Colon (tissue), 2 donors: ENCODE results near the gene PRICKLE1.

Source experiments
- FAIRE-seq: peaks from 2 replicates; lab custom pipeline; 2012; peaks lifted over from hg19 to GRCh38; lab: Jason Lieb, UNC
- donor health status: control.
- donor health status: control.

The PRICKLE1 gene

GRCh38 chr12:42490261-42490842 is 99.2 kb downstream of the PRICKLE1 start:
- no peak for FAIRE-seq

- FAIRE-seq, result no peak
Observed at GRCh38 chr12:42486407-42486806, 103.1 kb downstream of the PRICKLE1 start.

DNA sequence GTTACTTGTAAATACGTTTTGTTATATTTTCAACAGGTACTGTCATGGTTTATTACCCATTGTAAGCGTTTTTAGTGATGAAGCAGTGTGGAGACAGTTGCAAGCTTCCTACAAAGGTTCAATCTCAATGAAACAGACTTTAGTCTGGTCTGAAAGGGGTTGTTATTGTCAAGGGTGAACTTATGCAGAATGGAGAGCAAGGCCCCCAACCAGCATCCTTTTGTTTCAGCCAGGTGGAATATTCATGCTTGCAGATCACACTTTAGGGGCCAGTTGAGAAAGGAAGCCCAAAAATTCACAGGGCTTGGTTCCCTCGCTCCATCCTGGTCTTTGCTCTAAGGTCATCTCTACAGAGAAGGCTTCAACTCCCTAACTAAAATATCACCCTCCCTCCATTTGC is 103.7 kb downstream of the PRICKLE1 start:
- FAIRE-seq, result no peak

DNA sequence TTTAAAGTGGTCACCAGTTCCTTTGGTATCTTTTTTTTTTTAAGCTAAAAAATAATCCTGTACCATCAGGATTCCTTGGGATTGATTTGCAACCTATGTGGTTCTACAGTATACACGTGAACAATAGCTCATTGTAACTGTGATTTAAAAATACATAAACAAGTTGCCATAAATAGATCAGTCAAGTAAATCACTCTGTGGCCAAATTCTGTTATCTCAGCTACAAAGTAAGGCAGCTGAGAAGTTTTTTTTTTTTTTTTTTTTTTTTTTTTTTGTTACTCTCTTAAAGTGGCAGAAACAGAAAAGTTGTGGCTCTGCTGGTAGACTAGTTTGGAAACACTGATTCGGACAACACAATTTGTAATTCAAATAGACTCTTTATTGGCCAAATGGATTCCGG is 104.5 kb downstream of the PRICKLE1 start:
- FAIRE-seq, result no peak

GRCh38 chr12:42483521-42483790 is 106.1 kb downstream of the PRICKLE1 start:
- no peak for FAIRE-seq

- no peak for FAIRE-seq
Observed at GRCh38 chr12:42482748-42483520, 106.6 kb downstream of the PRICKLE1 start.

- FAIRE-seq, result no peak
Observed at GRCh38 chr12:42482041-42482747, 107.4 kb downstream of the PRICKLE1 start.

GRCh38 chr12:42481368-42481767 is 108.2 kb downstream of the PRICKLE1 start:
- FAIRE-seq, result no peak

GRCh38 chr12:42477941-42478340 is 111.6 kb downstream of the PRICKLE1 start:
- FAIRE-seq, result no peak

DNA sequence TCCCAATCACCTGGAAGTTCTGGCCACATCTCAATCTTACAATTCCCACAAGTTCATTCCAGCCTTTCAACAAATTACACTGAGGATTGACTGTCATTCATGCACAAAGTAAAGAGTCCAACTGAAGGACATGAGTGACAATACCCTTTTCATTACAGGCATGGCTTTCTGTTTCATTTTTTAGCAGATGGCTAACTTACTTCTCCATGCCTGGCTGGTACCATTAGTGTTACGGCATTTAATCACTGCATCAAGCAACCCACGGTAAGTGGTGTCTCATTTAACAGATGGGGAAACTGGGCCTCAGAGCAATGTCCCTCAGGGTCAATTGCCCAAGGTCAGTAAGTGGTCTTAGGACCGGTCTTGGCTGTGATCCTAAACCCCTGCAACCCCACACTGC is 114.4 kb downstream of the PRICKLE1 start:
- no peak for FAIRE-seq

DNA sequence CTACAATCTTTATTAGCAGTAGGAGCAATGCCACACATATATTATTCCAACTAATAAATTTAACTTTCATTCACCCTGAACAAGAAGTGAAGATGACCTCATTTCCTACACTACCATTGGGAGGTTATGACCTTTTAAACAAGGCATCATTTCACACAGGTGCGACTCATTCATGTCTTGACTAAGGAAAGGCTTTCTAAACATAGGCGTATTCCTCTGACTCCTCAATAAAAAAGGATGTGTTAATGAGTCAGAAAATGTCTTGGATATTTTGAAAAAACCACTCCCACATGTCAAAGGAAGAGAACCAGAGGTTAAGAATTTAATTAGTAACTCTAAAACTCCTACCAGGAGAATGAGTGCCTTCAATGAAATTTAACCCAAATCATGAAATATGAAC is 115.2 kb downstream of the PRICKLE1 start:
- no peak for FAIRE-seq

GRCh38 chr12:42473561-42473960 is 116.0 kb downstream of the PRICKLE1 start:
- no peak for FAIRE-seq

DNA sequence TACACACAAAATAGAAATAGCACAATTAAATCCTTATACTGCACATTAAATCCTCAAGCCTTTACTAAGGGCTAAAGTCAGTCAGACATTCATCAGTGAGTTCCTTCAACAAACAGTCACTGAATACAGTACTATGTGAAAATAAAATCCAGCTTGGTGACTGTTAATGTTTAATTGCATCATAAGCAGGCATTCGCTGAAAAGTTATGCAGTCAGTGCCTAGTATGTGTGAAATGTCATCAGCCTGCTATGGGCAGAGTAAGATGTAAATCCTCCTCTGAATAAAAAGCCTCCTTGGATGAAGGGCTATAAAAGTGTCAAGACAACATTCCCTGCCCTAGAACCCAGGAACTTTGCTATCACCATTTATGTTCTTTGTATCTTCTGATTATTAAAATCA is 116.4 kb downstream of the PRICKLE1 start:
- FAIRE-seq, result no peak

DNA sequence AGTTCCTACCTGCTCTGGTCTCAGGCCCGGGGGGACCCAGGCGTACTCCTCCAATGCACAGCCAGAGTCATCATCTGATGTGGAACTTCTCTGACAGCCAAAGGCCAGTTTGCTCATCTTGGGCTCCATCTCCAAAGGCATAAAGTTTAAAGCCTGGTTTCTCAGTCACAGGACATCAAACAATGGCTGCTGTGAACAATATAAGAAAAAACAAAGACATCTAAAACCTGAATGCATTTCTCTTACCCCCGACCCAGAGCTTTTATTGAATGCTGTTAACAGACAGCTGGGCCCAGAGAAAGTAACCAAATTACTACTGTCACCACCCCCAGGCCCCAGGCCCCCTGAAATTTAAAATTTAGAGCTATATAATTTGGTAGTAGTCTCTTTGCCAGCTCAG is 117.2 kb downstream of the PRICKLE1 start:
- FAIRE-seq, result no peak

DNA sequence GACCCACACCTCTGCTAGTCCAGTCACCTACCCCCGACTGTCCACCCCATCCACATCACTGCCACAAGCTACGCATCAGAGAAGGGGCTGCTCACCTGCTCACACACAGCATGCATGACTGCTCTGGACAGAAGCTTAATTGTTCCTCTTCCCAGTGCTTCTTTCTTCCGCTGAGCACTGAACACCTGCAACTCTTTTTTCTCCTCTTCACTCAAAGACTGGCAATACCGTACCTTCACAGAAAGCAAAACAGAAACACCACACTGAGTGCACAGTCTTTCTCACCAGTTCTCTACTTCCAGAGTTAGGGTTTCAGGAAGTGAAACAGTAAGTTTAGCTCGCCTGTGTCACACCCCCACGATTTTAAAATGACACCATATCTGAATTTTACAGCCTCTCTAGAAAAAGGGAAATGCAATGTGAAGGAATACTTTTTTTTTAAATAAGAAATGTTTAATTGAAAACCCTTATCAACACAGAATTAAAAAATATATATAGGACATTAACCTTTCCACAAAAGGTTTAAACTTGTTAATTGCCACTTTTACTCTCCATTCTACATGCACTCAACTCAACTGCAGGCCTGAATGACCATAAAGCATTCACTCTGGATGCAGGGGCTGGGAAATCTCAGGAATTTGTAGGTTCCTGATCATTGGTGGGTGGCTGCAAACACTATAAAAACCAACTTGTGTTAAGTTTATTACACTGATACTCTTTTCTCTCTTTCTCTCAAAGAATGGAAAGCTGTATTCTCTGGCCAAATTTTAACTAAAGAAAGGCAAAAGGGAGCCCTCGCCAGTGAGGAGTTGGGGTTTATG is 120.0 kb downstream of the PRICKLE1 start:
- FAIRE-seq, result no peak

DNA sequence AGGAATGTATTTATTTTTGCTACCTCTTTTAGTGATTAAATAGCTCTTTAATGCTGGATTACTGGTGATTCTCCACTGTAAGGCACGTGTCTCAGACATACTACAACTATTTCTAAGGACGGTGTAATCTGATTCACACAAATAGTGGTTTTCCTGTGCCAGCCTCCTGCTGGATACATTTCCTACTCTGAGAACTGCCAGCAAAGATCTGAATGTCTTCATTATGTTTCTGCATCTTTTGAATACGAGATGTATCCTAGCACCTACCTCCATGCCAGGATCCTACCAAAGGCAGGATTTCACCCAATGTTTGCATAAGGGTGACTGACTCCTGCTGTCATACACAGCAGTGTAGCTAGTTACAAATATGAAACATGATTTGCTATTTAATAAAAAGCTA is 120.6 kb downstream of the PRICKLE1 start:
- no peak for FAIRE-seq

GRCh38 chr12:42468341-42468821 is 121.2 kb downstream of the PRICKLE1 start:
- FAIRE-seq, result no peak

- FAIRE-seq, result no peak
Observed at GRCh38 chr12:42463671-42464070, 125.9 kb downstream of the PRICKLE1 start.

- FAIRE-seq, result no peak
Observed at GRCh38 chr12:42462486-42462885, 127.1 kb downstream of the PRICKLE1 start.

DNA sequence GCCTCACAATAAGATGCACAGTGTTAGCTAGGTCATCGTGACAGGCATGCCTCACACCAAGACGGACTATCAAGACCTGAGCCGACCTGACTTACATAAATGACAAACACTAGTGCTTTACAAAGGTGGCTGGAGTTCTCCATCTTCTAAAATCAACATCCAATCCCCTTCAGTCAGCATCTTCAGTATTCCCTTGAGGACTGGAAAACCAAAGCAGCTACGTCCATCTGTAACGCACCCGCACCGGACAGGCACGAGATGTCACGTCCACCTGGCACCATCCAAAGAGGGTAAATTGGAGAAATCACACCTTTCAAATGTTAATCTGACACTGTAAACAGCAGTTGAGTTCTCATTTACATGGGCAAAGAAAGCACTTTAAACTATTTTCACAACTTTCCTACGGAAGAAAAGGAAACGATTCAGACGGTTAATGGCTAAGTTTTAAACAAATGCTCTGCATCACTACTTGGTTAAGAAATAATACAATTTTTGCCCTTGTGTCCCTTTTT is 130.2 kb downstream of the PRICKLE1 start:
- FAIRE-seq, result no peak

DNA sequence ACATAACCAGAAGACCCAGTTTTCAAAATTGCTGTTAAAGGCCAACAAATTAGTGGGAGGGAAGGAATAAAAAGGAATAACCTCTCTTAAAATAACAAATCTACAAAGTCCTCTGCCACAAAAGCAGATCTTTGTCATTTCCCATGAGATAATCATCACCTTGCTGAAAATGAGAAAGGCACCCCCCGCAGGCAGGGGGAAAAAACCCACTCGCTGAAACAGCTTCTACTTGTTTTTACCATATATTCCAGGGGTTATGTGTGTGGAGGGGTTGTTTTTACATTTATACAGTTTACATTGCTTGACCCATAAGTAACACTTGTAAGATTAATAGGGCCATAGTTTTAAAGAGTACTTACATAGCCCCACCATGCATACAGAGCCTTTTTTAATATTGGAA is 131.0 kb downstream of the PRICKLE1 start:
- no peak for FAIRE-seq

GRCh38 chr12:42450248-42450647 is 139.3 kb downstream of the PRICKLE1 start:
- FAIRE-seq, result no peak
